ENCODE measurements around the gene GHDC. TPM values are rescaled to one million over a fixed set of nuclear protein-coding genes. Genes with fewer than 3 reads are reported as not detected.

GHDC gene
- total RNA-seq, 6 experiments from 2014 or later: 8.8 to 23.9 (median 12.8) TPM

DNA sequence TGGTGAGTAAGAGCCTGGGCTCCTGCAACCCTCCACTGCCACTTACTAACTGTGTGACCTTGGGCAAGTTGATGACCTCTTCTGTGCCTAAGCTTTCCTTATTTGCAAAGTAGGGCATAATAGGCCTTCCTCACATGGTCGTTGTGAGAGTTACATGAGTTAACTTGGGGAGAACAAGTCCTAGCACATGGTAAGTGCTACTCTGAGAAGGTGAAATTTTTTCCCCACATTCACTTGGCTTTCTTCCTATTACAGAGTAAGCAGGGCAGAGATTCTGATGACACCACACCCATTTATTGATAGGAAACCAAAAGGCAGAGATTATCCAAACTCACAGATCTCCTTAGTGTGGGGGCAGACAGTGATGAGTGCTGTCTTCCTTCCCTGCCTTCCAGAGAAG is 15.0 kb downstream of the GHDC start:
- no peaks in the 10 kb centered on the region for H3K9me3 ChIP-seq
- 0% methylated on average over 1 of the region's 1 CpG for WGBS (ENCODE audit: insufficient coverage, low coverage, low lambda C conversion rate, missing lambda C conversion rate)
- ATAC-seq (no peak), DNase-seq (no peak)
- H3K4me3 ChIP-seq: no peak overlapping the region
- H3K36me3 ChIP-seq: no peaks in the 10 kb centered on the region
- H3K27me3 ChIP-seq: peaks cover 0 to 7% of the 10 kb centered on the region in 2 donors
- TF ChIP-seq CTCF (IDR thresholded peaks at IDR 0.05) (no peak), POLR2A (IDR thresholded peaks at IDR 0.05) (no peak)
- peaks cover 0 to 16% (median 0%) of the 10 kb centered on the region in 4 donors for H3K4me1 ChIP-seq
- H3K27ac ChIP-seq: no peak overlapping the region
- intact Hi-C loops (cut with DNase I): loop anchor here in 1 of 2 donors (10.0 kb wide), 1 partner anchor 55 kb away; the partner anchor contains the start of genes HSPB9 and KAT2A

DNA sequence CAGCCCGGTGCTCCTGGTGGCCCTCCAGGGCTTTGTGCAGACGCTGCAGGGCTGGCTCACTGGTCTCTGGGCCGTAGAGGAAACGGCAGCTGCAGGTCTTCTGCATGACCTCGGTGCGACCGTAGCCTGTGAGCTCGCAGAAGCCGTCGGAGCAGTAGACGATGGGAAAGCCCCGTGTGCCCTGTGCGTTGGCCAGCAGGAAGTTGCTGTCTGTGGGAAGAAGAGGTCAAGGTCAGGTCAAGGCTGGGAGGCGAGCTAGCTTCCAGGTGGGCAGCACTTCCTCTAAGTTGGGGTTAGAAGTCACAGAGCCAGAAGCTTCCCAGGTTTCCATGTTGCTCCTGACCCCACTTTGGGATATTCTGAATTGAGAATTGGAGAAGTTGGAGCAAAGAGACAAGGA is 15.5 kb downstream of the GHDC start:
- 13% methylated on average over 3 of the region's 14 CpGs for WGBS (ENCODE audit: insufficient coverage, low coverage, low lambda C conversion rate, missing lambda C conversion rate)
- Histone ChIP-seq H3K27ac (no peak overlapping the region), H3K27me3 (peaks cover 0 to 7% of the 10 kb centered on the region in 2 donors), H3K4me3 (no peak overlapping the region), H3K9me3 (no peaks in the 10 kb centered on the region), H3K4me1 (peaks cover 0 to 16% (median 0%) of the 10 kb centered on the region in 4 donors), H3K36me3 (no peaks in the 10 kb centered on the region)
- TF ChIP-seq CTCF (IDR thresholded peaks at IDR 0.05): no peak
- TF ChIP-seq POLR2A (IDR thresholded peaks at IDR 0.05): no peak
- ATAC-seq: peak in 2 of 4 donors; percentile 3 to 35
- intact Hi-C loops (cut with DNase I): loop anchor here in 1 of 2 donors (10.0 kb wide), 1 partner anchor 54 kb away; the partner anchor contains the start of genes HSPB9 and KAT2A
- peak in 1 of 3 donors; percentile 50 for DNase-seq

- Histone ChIP-seq H3K27me3 (peaks cover 0 to 7% of the 10 kb centered on the region in 2 donors), H3K9me3 (no peaks in the 10 kb centered on the region), H3K27ac (no peak overlapping the region), H3K4me1 (peaks cover 0 to 10% (median 0%) of the 10 kb centered on the region in 4 donors), H3K4me3 (no peak overlapping the region), H3K36me3 (no peaks in the 10 kb centered on the region)
- no peak for ATAC-seq
- 67% methylated on average over 1 of the region's 2 CpGs for WGBS (ENCODE audit: insufficient coverage, low coverage, low lambda C conversion rate, missing lambda C conversion rate)
- TF ChIP-seq POLR2A (IDR thresholded peaks at IDR 0.05): no peak
- no peak for TF ChIP-seq CTCF (IDR thresholded peaks at IDR 0.05)
- intact Hi-C loops (cut with DNase I): loop anchor here in 1 of 2 donors (10.0 kb wide), 1 partner anchor 53 kb away; the partner anchor contains the start of genes HSPB9 and KAT2A
- DNase-seq: no peak
Measured at GRCh38 chr17:42177684-42178083, 16.6 kb downstream of the GHDC start.

DNA sequence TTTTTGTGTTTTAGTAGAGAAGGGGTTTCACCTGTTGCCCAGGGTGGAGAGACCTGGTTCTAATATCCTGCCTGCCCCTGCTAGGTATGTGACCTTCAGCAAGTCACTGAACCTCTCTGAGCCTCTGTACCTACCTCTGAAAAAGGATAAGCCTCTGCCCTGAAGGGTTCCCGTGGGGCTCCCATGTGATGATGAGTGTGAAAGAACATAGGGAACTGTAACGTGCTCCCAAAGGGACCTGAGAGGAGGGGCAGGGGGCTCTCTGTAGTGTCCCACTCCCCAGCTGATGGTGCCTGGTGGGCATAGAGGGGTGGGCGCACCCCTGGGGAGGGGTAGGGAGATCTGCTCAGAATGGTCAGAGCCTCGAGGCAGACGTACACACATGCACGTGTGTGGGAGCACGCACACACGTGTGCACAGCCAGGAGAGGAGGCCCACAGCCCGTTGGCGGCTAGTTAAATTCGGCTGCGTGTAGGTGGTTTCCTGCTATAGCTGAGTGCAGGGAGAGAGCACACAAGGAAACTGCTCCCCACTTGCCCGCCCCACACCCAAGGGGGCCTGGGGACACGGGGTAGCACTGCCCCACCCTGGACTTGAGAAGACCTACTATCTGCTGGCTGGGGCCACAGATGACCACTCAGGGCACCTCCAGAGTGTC is 20.0 kb downstream of the GHDC start:
- Histone ChIP-seq H3K9me3 (no peaks in the 10 kb centered on the region), H3K4me1 (no peaks in the 10 kb centered on the region), H3K4me3 (no peak overlapping the region), H3K36me3 (no peaks in the 10 kb centered on the region), H3K27ac (no peak overlapping the region), H3K27me3 (no peaks in the 10 kb centered on the region)
- no peak for ATAC-seq
- no peak for DNase-seq
- intact Hi-C loops (cut with DNase I): loop anchor here in 1 of 2 donors (10.0 kb wide), 1 partner anchor 49 kb away; the partner anchor contains the start of genes HSPB9 and KAT2A
- no peak for TF ChIP-seq POLR2A (IDR thresholded peaks at IDR 0.05)
- no peak for TF ChIP-seq CTCF (IDR thresholded peaks at IDR 0.05)
- WGBS (ENCODE audit: insufficient coverage, low coverage, low lambda C conversion rate, missing lambda C conversion rate): 37% methylated on average over 5 of the region's 14 CpGs

All from right lobe of liver (tissue), 6 donors.